Effector memory CD8-positive, alpha-beta T cell (primary cell): ENCODE data around the gene SCGB1D1.
"Not testable (repeated sequence)": the region's sequence is repeated elsewhere in the genome, so short reads cannot be mapped to it uniquely, and the experiment has no call there.

Source experiments
- ATAC-seq: fragments of 150-1000 bp; cut with Tn5 transposase; replicated peaks from 2 replicates; pipeline ENCODE4 v1.10.0; 2021; ENCODE audit warnings: mild to moderate bottlenecking, moderate library complexity
- DNase-seq, 3 experiments: peaks; one replicate each; pipeline ENCODE4 v3.0.0; 2021
- H3K27ac Mint-ChIP-seq, 2 donors: one replicate each; pipeline ENCODE4 v1.8.0; 2022; ENCODE audit warnings: mild to moderate bottlenecking in 2 of 2, mixed read lengths in 2 of 2, moderate library complexity in 2 of 2
- H3K27me3 Mint-ChIP-seq, 2 donors: one replicate each; pipeline ENCODE4 v1.8.0; 2022; ENCODE audit warnings: mixed read lengths in 2 of 2
- H3K36me3 Mint-ChIP-seq: one replicate; pipeline ENCODE4 v1.8.0; 2022; ENCODE audit warnings: mild to moderate bottlenecking, moderate library complexity, mixed read lengths; ENCODE audit not compliant: insufficient read depth
- H3K4me1 Mint-ChIP-seq, 2 donors: one replicate each; pipeline ENCODE4 v1.8.0; 2022; ENCODE audit warnings: low read depth in 2 of 2, mixed read lengths in 2 of 2
- H3K4me3 Mint-ChIP-seq, 2 donors: one replicate each; pipeline ENCODE4 v1.8.0; 2022; ENCODE audit warnings: mild to moderate bottlenecking in 2 of 2, mixed read lengths in 2 of 2, moderate library complexity in 2 of 2
- H3K9me3 Mint-ChIP-seq, 2 donors: one replicate each; pipeline ENCODE4 v1.8.0; 2022; ENCODE audit warnings: mixed read lengths in 2 of 2

Gene SCGB1D1

GRCh38 chr11:62179995-62180394, 10.0 kb upstream of the SCGB1D1 start:
- Mint-ChIP-seq H3K4me1 (no peaks in the 10 kb centered on the region), H3K27ac (no peak overlapping the region), H3K4me3 (no peak overlapping the region), H3K27me3 (peaks cover 37% of the 10 kb centered on the region in 2 donors), H3K36me3 (no peaks in the 10 kb centered on the region), H3K9me3 (no peaks in the 10 kb centered on the region)
- no peak for ATAC-seq
- no peak for DNase-seq

GRCh38 chr11:62181097-62181496, 8.9 kb upstream of the SCGB1D1 start:
- no peaks in the 10 kb centered on the region for H3K9me3 Mint-ChIP-seq
- DNase-seq = no peak
- H3K27me3 Mint-ChIP-seq = peaks cover 36 to 38% of the 10 kb centered on the region in 2 donors
- no peak overlapping the region for H3K27ac Mint-ChIP-seq
- no peak for ATAC-seq
- H3K4me1 Mint-ChIP-seq = no peaks in the 10 kb centered on the region
- no peaks in the 10 kb centered on the region for H3K36me3 Mint-ChIP-seq
- no peak overlapping the region for H3K4me3 Mint-ChIP-seq

- Mint-ChIP-seq H3K9me3 (no peaks in the 10 kb centered on the region), H3K27ac (no peak overlapping the region), H3K4me3 (no peak overlapping the region), H3K36me3 (no peaks in the 10 kb centered on the region), H3K4me1 (no peaks in the 10 kb centered on the region), H3K27me3 (peaks cover 24 to 35% of the 10 kb centered on the region in 2 donors)
- DNase-seq (no peak), ATAC-seq (no peak)
Observed at GRCh38 chr11:62182147-62182891, 7.7 kb upstream of the SCGB1D1 start.

DNA sequence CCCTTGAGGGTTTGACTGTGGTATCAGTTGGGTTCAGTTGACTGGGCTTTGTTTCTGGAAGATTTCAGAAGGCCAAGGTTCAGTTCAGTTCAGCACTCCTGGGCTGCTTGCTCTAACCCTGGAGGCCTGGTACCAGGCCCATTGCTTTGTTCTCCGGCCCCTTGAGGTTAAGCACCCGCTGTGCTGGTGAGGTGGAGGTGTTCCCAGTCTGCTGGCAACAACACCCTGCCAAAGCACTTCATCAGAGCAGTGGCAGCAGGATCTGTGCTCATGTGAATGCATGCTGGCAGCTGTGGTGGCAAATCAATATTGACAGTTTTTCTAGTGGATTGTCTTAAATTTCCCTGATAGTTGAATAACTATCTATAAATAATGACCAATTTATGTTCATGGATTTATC, 3.8 kb upstream of the SCGB1D1 start:
- Mint-ChIP-seq H3K4me1 (no peaks in the 10 kb centered on the region), H3K27me3 (peaks cover 42 to 74% of the 10 kb centered on the region in 2 donors), H3K4me3 (no peak overlapping the region), H3K36me3 (no peaks in the 10 kb centered on the region), H3K27ac (no peak overlapping the region), H3K9me3 (no peaks in the 10 kb centered on the region)
- ATAC-seq = no peak
- DNase-seq = no peak

DNA sequence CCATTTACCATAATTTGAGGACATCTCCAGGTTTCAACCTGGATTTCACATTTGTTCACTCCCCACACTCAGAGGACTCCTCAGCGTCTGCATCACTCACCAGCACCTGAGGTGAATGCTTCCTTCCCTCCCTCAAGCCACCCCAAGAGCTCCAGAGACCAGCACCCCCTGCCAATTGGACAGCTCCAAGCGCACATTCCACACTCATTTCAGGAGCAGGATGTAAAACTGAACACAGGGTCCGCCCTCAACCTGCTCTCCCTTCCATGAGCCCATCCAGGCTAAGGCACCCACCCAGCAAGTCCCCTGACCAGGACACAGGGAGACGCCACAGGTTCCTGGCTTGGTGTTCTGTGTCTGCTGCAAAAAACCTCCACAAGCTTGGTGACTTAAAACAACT, 3.9 kb downstream of the SCGB1D1 start:
- ATAC-seq = no peak

DNA sequence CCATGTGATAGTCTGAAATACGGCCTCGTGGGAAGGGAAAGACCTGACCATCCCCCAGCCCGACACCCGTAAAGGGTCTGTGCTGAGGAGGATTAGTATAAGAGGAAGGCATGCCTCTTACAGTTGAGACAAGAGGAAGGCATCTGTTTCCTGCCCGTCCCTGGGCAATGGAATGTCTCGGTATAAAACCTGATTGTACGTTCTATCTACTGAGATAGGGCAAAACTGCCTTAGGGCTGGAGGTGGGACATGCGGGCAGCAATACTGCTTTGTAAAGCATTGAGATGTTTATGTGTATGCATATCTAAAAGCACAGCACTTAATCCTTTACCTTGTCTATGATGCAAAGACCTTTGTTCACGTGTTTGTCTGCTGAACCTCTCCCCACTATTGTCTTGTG, 5.0 kb downstream of the SCGB1D1 start:
- H3K36me3 Mint-ChIP-seq, H3K9me3 Mint-ChIP-seq, DNase-seq, H3K4me3 Mint-ChIP-seq, H3K27ac Mint-ChIP-seq, H3K4me1 Mint-ChIP-seq, ATAC-seq: not testable (repeated sequence)
- peaks cover 75 to 95% of the 10 kb centered on the region in 2 donors for H3K27me3 Mint-ChIP-seq

More for the DNA sequence above, 3.9 kb downstream of the SCGB1D1 start:
- Mint-ChIP-seq H3K36me3 (no peaks in the 10 kb centered on the region), H3K27ac (no peak overlapping the region), H3K4me3 (no peak overlapping the region), H3K9me3 (no peaks in the 10 kb centered on the region), H3K4me1 (no peaks in the 10 kb centered on the region), H3K27me3 (peaks cover 75 to 95% of the 10 kb centered on the region in 2 donors)
- DNase-seq = no peak

GRCh38 chr11:62195945-62196344, 5.9 kb downstream of the SCGB1D1 start:
- Mint-ChIP-seq H3K27me3 (peaks cover 74 to 95% of the 10 kb centered on the region in 2 donors), H3K27ac (no peak overlapping the region), H3K36me3 (no peaks in the 10 kb centered on the region), H3K4me1 (no peaks in the 10 kb centered on the region), H3K4me3 (no peak overlapping the region), H3K9me3 (no peaks in the 10 kb centered on the region)
- DNase-seq (no peak), ATAC-seq (no peak)

GRCh38 chr11:62197400-62197799, 7.4 kb downstream of the SCGB1D1 start:
- H3K9me3 Mint-ChIP-seq, ATAC-seq, DNase-seq, H3K36me3 Mint-ChIP-seq, H3K4me3 Mint-ChIP-seq, H3K27ac Mint-ChIP-seq, H3K4me1 Mint-ChIP-seq: not testable (repeated sequence)
- H3K27me3 Mint-ChIP-seq = peaks cover 71 to 95% of the 10 kb centered on the region in 2 donors

DNA sequence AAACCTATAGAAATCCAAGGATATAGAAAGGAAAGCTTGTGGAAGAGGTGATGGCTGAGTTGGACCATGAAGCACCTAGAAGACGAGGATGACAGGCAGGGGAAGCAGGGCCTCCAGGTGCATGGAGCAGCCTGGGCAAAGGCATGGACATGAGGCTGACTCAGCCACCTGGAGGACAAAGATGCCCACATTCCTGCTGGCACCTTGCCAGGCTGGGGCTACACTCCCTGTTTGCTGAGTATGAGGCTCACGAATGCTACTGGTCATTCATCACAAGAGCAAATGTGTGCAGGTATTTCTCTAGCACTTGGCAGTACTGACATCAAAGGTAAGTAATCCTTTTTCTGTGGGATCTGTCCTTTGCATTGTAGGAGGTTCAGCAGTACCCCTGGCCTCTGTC, 11.4 kb downstream of the SCGB1D1 start:
- no peak overlapping the region for H3K4me3 Mint-ChIP-seq
- peaks cover 3% of the 10 kb centered on the region for H3K36me3 Mint-ChIP-seq
- ATAC-seq (no peak), DNase-seq (no peak)
- H3K27ac Mint-ChIP-seq = no peak overlapping the region
- no peaks in the 10 kb centered on the region for H3K4me1 Mint-ChIP-seq
- no peaks in the 10 kb centered on the region for H3K9me3 Mint-ChIP-seq
- H3K27me3 Mint-ChIP-seq = peaks cover 53 to 78% of the 10 kb centered on the region in 2 donors

DNA sequence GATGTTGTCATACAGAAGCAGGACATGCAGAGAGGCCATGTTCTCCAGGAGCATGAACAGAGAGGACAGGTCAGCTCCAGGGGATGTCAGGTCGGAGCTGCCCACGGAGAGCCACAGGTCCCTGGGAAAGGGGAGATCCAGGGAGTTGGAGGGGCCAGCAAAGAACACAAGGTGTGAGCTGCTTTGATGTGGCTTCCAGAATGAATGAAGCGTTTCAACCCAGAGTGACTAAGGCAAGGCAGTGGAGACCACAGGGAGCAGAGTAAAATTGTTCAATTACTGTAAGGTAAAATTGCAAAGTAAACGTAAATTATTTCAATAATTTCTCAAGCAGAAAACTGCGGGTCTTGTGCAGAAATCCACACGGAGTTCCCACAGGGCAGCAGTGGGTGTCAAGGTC, 12.9 kb downstream of the SCGB1D1 start:
- DNase-seq (no peak), ATAC-seq (no peak)
- no peaks in the 10 kb centered on the region for H3K4me1 Mint-ChIP-seq
- no peaks in the 10 kb centered on the region for H3K9me3 Mint-ChIP-seq
- H3K4me3 Mint-ChIP-seq = no peak overlapping the region
- H3K36me3 Mint-ChIP-seq = peaks cover 3% of the 10 kb centered on the region
- no peak overlapping the region for H3K27ac Mint-ChIP-seq
- H3K27me3 Mint-ChIP-seq = peaks cover 45 to 68% of the 10 kb centered on the region in 2 donors

DNA sequence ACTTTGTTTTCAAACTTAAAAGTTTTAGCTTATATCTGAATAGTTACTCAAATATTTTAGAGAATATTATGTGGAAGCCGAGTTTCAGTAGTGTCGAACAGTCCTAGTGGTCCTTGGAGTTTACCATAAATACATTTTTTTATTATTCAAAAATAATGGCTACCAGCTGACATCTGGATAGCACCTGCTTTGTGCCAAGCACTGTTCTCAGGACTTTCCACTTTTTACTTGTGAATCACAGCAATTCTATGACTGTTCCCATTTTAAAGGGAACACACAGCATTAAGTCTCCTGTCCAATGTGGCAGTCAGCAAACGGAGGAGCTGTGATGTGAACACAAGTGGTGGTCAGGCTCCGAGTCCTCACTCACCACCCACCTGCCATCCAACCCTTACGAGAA, 14.4 kb downstream of the SCGB1D1 start:
- peaks cover 39 to 68% of the 10 kb centered on the region in 2 donors for H3K27me3 Mint-ChIP-seq
- no peaks in the 10 kb centered on the region for H3K4me1 Mint-ChIP-seq
- H3K27ac Mint-ChIP-seq = no peak overlapping the region
- H3K9me3 Mint-ChIP-seq = no peaks in the 10 kb centered on the region
- H3K4me3 Mint-ChIP-seq = no peak overlapping the region
- ATAC-seq = no peak
- H3K36me3 Mint-ChIP-seq = peaks cover 3% of the 10 kb centered on the region
- no peak for DNase-seq

DNA sequence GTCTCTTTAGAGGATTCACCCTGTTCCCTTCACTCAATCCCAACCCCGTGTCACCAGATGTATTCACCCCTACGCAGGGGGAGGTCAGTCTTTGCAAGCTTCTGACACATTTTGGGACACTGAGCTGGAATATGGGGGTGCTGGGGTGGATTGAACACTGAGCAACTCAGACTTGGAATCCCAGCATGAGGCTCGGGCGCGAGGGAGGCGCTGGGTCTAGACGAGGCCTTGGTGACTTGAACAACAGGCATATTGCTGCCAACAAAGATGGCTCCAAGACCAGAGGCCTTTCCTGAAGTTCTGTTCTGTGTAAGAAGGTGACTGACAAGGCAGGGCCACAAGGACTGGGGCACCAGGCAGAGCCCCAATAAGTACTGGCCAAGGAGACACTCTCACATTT, 15.4 kb downstream of the SCGB1D1 start:
- Mint-ChIP-seq H3K4me1 (no peaks in the 10 kb centered on the region), H3K36me3 (peaks cover 3% of the 10 kb centered on the region), H3K27me3 (peaks cover 33 to 69% of the 10 kb centered on the region in 2 donors), H3K9me3 (no peaks in the 10 kb centered on the region), H3K4me3 (no peak overlapping the region), H3K27ac (no peak overlapping the region)
- DNase-seq (no peak), ATAC-seq (no peak)

DNA sequence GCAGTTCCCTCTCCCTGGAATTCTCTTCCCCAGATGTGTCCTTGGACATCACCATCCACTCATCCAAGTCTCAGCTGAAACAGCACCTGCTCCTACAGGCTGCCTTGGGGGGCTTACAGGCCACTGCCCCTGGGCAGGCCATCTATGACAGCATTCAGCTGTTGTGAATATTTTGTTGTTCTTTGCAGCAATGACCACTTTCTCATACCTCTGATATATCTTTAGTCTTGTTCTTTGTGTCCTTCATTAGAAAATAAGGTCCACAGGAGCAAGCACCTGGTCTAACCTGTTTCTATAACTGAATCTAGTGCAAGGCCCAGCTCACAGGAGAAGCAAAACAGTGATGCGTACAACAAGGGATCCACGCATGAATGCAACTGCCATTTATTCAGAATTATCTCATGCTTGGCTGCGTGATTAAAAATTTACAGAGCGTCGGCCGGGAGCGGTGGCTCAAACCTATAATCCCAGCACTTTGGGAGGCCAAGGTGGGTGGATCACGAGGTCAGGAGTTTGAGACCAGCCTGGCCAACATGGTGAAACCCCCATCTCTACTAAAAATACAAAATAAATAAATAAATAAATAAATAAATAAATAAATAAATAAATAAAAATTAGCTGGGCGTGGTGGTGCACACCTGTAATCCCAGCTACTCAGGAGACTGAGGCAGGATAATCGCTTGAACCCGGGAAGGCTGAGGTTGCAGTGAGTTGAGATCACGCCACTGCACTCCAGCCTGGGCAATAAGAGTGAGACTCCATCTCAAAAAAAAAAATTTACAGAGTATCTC, 16.5 kb downstream of the SCGB1D1 start:
- H3K4me1 Mint-ChIP-seq, H3K36me3 Mint-ChIP-seq, DNase-seq, ATAC-seq, H3K9me3 Mint-ChIP-seq, H3K4me3 Mint-ChIP-seq, H3K27ac Mint-ChIP-seq: not testable (repeated sequence)
- H3K27me3 Mint-ChIP-seq = peaks cover 39 to 69% of the 10 kb centered on the region in 2 donors

DNA sequence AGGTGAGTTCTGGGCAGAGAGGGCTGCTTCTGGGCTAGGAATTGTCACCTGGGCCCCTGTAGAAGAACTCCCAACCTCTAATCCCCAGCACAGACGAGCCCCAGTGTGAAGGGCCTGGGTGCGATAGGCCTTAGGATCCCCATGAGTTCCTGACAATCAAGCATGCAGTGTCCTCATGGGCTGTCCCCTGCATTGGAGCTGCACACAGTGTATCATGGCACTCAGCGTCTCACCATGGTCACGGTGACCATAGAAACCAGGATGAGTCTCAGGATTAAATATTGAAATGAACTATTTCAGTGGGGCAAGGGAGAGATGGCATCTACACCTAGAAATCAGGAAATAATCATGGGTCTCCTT, 18.7 kb downstream of the SCGB1D1 start:
- peaks cover 28 to 58% of the 10 kb centered on the region in 2 donors for H3K27me3 Mint-ChIP-seq
- peaks cover 3% of the 10 kb centered on the region for H3K36me3 Mint-ChIP-seq
- no peak overlapping the region for H3K27ac Mint-ChIP-seq
- H3K4me1 Mint-ChIP-seq = no peaks in the 10 kb centered on the region
- H3K9me3 Mint-ChIP-seq = no peaks in the 10 kb centered on the region
- ATAC-seq (no peak), DNase-seq (no peak)
- no peak overlapping the region for H3K4me3 Mint-ChIP-seq
